C4-2B (cell line): ENCODE results near the gene AP1G1.

Experiments
- CTCF ChIP-seq: fragments of 450-650 bp; conservative IDR thresholded peaks from 2 replicates; pipeline ENCODE4 v1.5.1; 2017; ENCODE audit warnings: mild to moderate bottlenecking
- ZFX ChIP-seq: fragments of 450-650 bp; IDR thresholded peaks from 2 replicates; pipeline ENCODE4 v1.6.1; 2017

- TF ChIP-seq CTCF (no peak), ZFX (no peak)
Observed at GRCh38 chr16:71834291-71834690, 25.7 kb upstream of the AP1G1 start.
